Mucosa of descending colon (tissue), 3 donors: ENCODE results near the gene TPM1. TPM values are rescaled to one million over a fixed set of nuclear protein-coding genes. Genes with fewer than 3 reads are reported as not detected.

ENCODE experiments used
- ATAC-seq: fragments of 200-7000 bp; cut with Tn5 transposase; one replicate; pipeline ENCODE4 v1.9.1; 2020; ENCODE audit warnings: mild to moderate bottlenecking, moderate library complexity
- DNase-seq, 3 donors: peaks; one replicate each; pipeline ENCODE4 v3.0.0-alpha.2; 2020
- H3K36me3 ChIP-seq: fragments of 200-600 bp; one replicate; pipeline ENCODE4 v1.8.0; 2021; ENCODE audit warnings: low read depth, mild to moderate bottlenecking
- H3K4me1 ChIP-seq: fragments of 200-600 bp; one replicate; pipeline ENCODE4 v1.8.0; 2021; ENCODE audit warnings: low read depth, mild to moderate bottlenecking
- H3K4me3 ChIP-seq: fragments of 200-600 bp; one replicate; pipeline ENCODE4 v1.8.0; 2021; ENCODE audit warnings: mild to moderate bottlenecking
- H3K9me3 ChIP-seq: fragments of 200-600 bp; one replicate; pipeline ENCODE4 v1.8.0; 2021; ENCODE audit warnings: mild to moderate bottlenecking
- intact Hi-C, 2 donors: fragments of 100-400 bp; cut with DNase I in 1 of 2; cut with micrococcal nuclease in 1 of 2; formaldehyde crosslinking; loops; one replicate each; pipeline versions ENCODE4 v1.11.0 to v1.11.1; 2022; cut with DNase I, micrococcal nuclease
- total RNA-seq, 3 donors: library from RNA; stranded (reverse); fragmentation: NEBNext Ultra II Directional in 2 of 3; extraction: Animal tissue kit (Norgen Biotek cat#: 25700) in 2 of 3; gene quantifications; one replicate each; pipeline versions ENCODE4 v1.2.1 to v1.2.4, GENCODE V29; 2021 to 2023
- TF ChIP-seq, protein P1 (sequence below): fragments of 200-600 bp; IDR thresholded peaks from one replicate; pipeline ENCODE4 v1.8.0; 2022; ENCODE audit warnings: antibody characterized with exemption, mild to moderate bottlenecking
- donor health status: DM: no; HTN: no; CAD: no; lungs with moderate emphysema.
- donor health status: DM: no; HTN: no; CAD: no.
- donor health status: DM: no; HTN: yes; CAD: no.

Gene TPM1
- total RNA-seq, 3 donors from 2014 or later, result 613 to 1,704 (median 696) TPM

DNA sequence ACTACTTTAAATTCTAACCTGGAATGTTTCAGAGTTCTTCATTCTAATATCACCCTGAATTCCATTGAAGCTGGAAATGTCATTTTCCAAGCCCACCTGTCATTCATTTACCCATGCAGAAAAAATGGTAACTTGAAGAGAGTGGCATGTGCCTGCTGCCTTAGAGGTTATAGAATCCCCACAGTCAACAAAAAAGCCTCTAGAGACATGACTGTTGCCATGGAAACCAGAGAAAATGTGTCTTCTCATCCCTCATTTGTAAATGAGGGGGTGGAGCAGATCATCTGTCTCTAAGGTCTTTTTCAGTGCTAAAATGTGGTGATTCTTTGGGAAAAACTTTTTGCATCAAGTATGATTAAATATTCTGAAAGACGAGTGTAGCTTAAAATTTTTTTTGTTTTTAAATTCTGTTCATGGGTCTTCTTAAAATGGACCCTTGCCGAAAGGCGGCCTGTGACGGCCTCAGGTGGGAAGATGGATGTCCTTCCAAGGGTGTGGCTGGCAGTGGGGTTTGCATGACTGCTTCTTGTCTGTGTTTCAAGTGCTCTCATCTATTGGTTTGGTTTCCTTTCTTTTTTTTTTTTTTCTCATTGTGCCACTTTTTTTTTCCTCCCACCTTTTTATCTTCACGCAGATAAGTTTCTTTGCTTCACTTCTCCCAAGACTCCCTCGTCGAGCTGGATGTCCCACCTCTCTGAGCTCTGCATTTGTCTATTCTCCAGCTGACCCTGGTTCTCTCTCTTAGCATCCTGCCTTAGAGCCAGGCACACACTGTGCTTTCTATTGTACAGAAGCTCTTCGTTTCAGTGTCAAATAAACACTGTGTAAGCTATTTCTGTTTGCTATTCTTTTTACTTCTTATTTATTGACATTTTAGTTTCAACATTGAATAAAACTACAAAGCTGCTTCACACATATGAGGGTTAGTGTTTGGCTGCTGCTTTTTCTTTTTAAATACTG is 23.0 kb downstream of the TPM1 start:
- intact Hi-C loops, result no loop called here

GRCh38 chr15:63066272-63066671 is 23.7 kb downstream of the TPM1 start:
- H3K4me1 ChIP-seq, result no peaks in the 10 kb centered on the region
- intact Hi-C loops, result no loop called here
- DNase-seq (no peak), ATAC-seq (no peak)
- TF ChIP-seq, protein P1, sequence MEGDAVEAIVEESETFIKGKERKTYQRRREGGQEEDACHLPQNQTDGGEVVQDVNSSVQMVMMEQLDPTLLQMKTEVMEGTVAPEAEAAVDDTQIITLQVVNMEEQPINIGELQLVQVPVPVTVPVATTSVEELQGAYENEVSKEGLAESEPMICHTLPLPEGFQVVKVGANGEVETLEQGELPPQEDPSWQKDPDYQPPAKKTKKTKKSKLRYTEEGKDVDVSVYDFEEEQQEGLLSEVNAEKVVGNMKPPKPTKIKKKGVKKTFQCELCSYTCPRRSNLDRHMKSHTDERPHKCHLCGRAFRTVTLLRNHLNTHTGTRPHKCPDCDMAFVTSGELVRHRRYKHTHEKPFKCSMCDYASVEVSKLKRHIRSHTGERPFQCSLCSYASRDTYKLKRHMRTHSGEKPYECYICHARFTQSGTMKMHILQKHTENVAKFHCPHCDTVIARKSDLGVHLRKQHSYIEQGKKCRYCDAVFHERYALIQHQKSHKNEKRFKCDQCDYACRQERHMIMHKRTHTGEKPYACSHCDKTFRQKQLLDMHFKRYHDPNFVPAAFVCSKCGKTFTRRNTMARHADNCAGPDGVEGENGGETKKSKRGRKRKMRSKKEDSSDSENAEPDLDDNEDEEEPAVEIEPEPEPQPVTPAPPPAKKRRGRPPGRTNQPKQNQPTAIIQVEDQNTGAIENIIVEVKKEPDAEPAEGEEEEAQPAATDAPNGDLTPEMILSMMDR, result no peak
- H3K36me3 ChIP-seq, result no peaks in the 10 kb centered on the region
- no peaks in the 10 kb centered on the region for H3K9me3 ChIP-seq
- no peak overlapping the region for H3K4me3 ChIP-seq

More for the DNA sequence above, 23.0 kb downstream of the TPM1 start:
- TF ChIP-seq, protein P1, result no peak
- Histone ChIP-seq H3K9me3 (no peaks in the 10 kb centered on the region), H3K4me3 (no peak overlapping the region), H3K4me1 (no peaks in the 10 kb centered on the region), H3K36me3 (no peaks in the 10 kb centered on the region)
- DNase-seq (no peak), ATAC-seq (no peak)

- no peaks in the 10 kb centered on the region for H3K9me3 ChIP-seq
- H3K4me3 ChIP-seq, result no peak overlapping the region
- intact Hi-C loops, result no loop called here
- TF ChIP-seq, protein P1, result no peak
- no peaks in the 10 kb centered on the region for H3K4me1 ChIP-seq
- no peaks in the 10 kb centered on the region for H3K36me3 ChIP-seq
- no peak for ATAC-seq
- no peak for DNase-seq
These were observed 24.8 kb downstream of the TPM1 start for GRCh38 chr15:63067306-63067705.

- no peaks in the 10 kb centered on the region for H3K36me3 ChIP-seq
- H3K4me3 ChIP-seq, result no peak overlapping the region
- intact Hi-C loops, result no loop called here
These were observed 25.6 kb downstream of the TPM1 start for GRCh38 chr15:63067976-63068743.

GRCh38 chr15:63069616-63070090 is 27.1 kb downstream of the TPM1 start:
- no peaks in the 10 kb centered on the region for H3K9me3 ChIP-seq
- DNase-seq, result no peak
- H3K4me3 ChIP-seq, result no peak overlapping the region
- no peak for ATAC-seq
- H3K4me1 ChIP-seq, result no peaks in the 10 kb centered on the region
- TF ChIP-seq, protein P1, result no peak
- intact Hi-C loops, result no loop called here
- no peaks in the 10 kb centered on the region for H3K36me3 ChIP-seq

More at GRCh38 chr15:63067976-63068743, 25.6 kb downstream of the TPM1 start:
- ATAC-seq (no peak), DNase-seq (no peak)
- no peaks in the 10 kb centered on the region for H3K9me3 ChIP-seq
- TF ChIP-seq, protein P1, result no peak
- H3K4me1 ChIP-seq, result no peaks in the 10 kb centered on the region
